Measurements from ENCODE around the gene RCC1.
"Not testable (repeated sequence)": the region's sequence is repeated elsewhere in the genome, so short reads cannot be mapped to it uniquely, and the experiment has no call there.

Gene RCC1

DNA sequence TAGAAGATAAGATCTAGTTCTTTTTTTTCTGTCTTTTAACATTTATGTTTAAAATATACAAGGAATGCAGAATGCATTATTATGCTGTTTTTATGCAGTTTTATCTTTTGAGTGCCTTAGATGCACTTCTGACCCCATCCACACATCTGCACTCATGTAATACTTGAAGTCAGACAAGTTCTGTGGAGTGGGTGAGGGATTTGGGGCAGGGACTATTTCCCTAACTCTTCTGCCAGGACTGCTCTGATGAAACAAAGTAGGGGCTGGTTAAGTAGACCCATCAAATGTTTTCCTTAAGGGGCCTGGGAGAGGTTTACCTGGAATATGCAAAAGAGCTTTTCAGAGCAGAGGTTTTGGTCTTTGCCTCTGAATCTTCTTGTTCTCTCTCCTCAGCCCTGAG is 58.5 kb downstream of the RCC1 start:
- FAIRE-seq (no peak), DNase-seq (ENCODE audit: insufficient read length) (no peak)
- TF ChIP-seq TAF1 (IDR thresholded peaks at IDR 0.05; ENCODE audit: borderline replicate concordance, low read depth, low read length) (no peak), POLR2A (IDR thresholded peaks at IDR 0.05; ENCODE audit: low read depth, low read length) (no peak), POLR2AphosphoS5 (IDR thresholded peaks at IDR 0.05; ENCODE audit: low read depth, low read length) (no peak)

DNA sequence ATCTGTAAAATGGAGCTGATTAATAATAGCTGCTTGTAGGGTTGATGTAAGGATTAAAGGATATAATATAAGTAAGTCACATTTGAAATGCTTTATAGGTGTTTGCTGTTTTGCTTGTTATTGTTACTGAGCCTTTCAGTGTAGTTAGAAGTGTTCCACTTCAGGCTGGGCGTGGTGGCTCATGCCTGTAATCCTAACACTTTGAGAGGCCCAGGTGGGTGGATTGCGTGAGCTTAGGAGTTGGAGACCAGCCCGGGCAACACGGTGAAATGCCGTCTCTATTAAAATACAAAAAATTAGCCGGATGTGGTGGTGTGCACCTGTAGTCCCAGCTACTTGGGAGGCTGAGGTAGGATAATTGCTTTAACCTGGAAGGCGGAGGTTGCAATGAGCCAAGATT is 59.2 kb downstream of the RCC1 start:
- TF ChIP-seq POLR2A (IDR thresholded peaks at IDR 0.05; ENCODE audit: low read depth, low read length): no peak
- no peak for TF ChIP-seq TAF1 (IDR thresholded peaks at IDR 0.05; ENCODE audit: borderline replicate concordance, low read depth, low read length)
- FAIRE-seq (no peak), DNase-seq (ENCODE audit: insufficient read length) (no peak)

DNA sequence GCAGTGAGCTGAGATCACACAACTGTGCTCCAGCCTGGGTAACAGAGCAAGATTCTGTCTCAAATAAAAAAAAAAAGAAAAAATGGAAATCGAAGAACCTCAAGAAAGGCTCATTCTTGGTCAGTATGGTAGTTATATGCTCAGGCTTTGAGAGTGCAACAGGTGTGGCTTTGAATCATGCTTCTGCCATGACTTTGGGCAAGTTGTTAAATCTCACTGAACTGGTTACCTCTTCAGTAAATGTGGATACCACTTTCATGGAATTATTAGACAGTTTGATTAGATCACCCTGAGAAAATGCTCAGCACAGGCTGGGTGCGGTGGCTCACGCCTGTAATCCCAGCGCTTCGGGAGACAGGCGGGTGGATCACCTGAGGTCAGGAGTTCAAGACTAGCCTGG is 59.9 kb downstream of the RCC1 start:
- TF ChIP-seq POLR2A (IDR thresholded peaks at IDR 0.05; ENCODE audit: low read depth, low read length): no peak
- no peak for TF ChIP-seq TAF1 (IDR thresholded peaks at IDR 0.05; ENCODE audit: borderline replicate concordance, low read depth, low read length)
- no peak for TF ChIP-seq POLR2AphosphoS5 (IDR thresholded peaks at IDR 0.05; ENCODE audit: low read depth, low read length)
- FAIRE-seq: no peak
- no peak for DNase-seq (ENCODE audit: insufficient read length)

DNA sequence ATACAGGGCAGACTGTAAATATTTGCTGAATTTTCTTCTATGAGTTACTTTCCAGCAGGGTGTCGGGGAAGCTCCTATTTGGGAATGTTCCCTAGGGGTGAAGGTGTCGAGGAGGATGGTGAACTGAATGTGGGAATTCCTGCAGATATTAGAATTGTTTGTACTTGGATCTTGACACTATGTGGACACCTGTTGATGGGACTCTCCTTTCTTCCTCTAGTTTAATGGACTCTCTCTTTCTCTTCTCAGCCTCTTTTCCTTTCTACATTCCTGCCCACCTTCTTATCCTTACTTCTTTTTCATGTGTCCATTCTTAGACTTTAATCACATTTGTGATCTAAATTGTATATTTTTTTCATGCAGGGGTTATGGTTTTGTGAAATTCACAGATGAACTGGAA is 61.1 kb downstream of the RCC1 start:
- FAIRE-seq (no peak), DNase-seq (ENCODE audit: insufficient read length) (no peak)
- TF ChIP-seq POLR2A (IDR thresholded peaks at IDR 0.05; ENCODE audit: low read depth, low read length) (no peak), POLR2AphosphoS5 (IDR thresholded peaks at IDR 0.05; ENCODE audit: low read depth, low read length) (no peak), TAF1 (IDR thresholded peaks at IDR 0.05; ENCODE audit: borderline replicate concordance, low read depth, low read length) (no peak)

DNA sequence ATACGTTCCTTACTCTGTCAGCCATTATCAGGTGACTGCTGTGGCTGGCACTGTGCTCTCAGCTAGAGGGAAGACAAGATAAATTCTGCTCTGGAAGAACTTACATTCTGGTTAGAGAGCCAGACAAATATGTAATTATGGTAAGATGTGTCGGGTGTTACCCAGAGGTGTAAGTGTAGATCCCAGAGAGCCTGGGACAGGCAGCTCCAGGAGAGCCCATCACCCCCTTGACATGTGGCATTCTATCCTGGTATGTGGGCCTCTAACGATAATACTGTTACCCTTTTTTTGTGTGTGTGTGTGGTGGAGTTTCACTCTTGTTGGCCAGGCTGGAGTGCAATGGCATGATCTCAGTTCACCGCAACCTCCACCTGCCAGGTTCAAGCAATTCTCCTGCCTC is 66.1 kb downstream of the RCC1 start:
- no peak for FAIRE-seq
- TF ChIP-seq TAF1 (IDR thresholded peaks at IDR 0.05; ENCODE audit: borderline replicate concordance, low read depth, low read length) (no peak), POLR2AphosphoS5 (IDR thresholded peaks at IDR 0.05; ENCODE audit: low read depth, low read length) (no peak), POLR2A (IDR thresholded peaks at IDR 0.05; ENCODE audit: low read depth, low read length) (no peak)
- DNase-seq (ENCODE audit: insufficient read length): no peak

DNA sequence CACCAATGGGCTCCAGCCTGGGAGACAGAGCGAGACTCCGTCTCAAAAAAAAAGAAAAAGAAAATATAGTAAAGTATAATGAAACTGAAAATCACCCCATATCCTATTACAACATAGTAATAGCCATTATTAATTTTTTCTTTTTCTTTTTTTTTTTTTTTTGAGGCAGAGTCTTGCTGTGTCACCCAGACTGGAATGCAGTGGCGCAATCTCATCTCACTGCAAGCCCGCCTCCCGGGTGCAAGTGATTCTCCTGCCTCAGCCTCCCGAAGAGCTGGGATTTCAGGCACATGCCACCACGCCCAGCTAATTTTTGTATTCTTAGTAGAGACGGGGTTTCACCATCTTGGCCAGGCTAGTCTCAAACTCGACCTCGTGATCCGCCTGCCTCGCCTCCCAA is 67.0 kb downstream of the RCC1 start:
- not testable (repeated sequence) for FAIRE-seq; DNase-seq (ENCODE audit: insufficient read length)

DNA sequence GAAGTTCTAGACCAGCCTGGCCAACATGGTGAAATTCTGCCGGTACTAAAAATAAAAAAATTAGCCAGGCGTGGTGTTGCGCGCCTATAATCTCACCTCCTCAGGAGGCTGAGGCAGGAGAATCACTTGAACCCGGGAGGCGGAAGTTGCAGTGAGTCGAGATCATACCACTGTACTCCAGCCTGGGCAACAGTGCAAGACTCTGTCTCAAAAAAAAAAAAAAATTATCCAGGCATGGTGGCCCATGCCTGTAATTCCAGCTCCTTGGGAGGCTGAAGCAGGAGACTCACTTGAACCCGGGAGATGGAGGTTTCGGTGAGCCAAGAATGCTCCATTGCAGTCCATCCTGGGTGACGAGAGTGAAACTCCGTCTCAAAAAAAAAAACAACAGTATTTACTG is 67.7 kb downstream of the RCC1 start:
- FAIRE-seq (no peak), DNase-seq (ENCODE audit: insufficient read length) (no peak)
- TF ChIP-seq TAF1 (IDR thresholded peaks at IDR 0.05; ENCODE audit: borderline replicate concordance, low read depth, low read length) (no peak), POLR2A (IDR thresholded peaks at IDR 0.05; ENCODE audit: low read depth, low read length) (no peak), POLR2AphosphoS5 (IDR thresholded peaks at IDR 0.05; ENCODE audit: low read depth, low read length) (no peak)

DNA sequence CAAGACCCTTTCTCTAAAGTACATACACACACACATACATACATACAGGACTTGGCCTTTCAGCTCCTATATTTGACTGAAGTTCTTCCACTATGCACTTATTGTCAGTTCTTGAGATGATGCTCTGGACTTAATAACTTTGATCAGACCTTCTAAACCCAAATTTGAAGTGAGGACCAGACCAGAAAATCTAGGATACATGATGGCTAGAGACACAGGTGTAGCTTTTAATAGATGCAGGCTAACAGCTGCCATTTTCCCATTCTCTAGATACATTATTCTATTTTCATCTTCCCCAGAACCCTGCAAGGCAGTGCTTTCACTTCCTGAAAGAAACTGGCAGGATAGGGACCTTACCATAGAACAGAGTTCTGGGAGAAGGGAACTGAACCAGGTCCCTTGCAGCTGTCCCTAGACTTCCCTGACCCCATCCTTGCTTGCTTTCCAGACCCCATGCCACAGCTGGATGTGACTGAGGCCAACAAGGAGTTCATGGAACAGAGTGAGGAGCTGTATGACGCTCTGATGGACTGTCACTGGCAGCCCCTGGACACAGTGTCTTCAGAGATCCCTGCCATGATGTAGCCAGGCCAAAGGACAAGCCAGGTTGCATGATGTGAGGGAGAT is 71.3 kb downstream of the RCC1 start:
- peak; percentile 30 for TF ChIP-seq POLR2A (IDR thresholded peaks at IDR 0.05; ENCODE audit: low read depth, low read length)
- peak; percentile 80 for TF ChIP-seq POLR2AphosphoS5 (IDR thresholded peaks at IDR 0.05; ENCODE audit: low read depth, low read length)
- TF ChIP-seq TAF1 (IDR thresholded peaks at IDR 0.05; ENCODE audit: borderline replicate concordance, low read depth, low read length): no peak
- DNase-seq (ENCODE audit: insufficient read length) (no peak), FAIRE-seq (no peak)

DNA sequence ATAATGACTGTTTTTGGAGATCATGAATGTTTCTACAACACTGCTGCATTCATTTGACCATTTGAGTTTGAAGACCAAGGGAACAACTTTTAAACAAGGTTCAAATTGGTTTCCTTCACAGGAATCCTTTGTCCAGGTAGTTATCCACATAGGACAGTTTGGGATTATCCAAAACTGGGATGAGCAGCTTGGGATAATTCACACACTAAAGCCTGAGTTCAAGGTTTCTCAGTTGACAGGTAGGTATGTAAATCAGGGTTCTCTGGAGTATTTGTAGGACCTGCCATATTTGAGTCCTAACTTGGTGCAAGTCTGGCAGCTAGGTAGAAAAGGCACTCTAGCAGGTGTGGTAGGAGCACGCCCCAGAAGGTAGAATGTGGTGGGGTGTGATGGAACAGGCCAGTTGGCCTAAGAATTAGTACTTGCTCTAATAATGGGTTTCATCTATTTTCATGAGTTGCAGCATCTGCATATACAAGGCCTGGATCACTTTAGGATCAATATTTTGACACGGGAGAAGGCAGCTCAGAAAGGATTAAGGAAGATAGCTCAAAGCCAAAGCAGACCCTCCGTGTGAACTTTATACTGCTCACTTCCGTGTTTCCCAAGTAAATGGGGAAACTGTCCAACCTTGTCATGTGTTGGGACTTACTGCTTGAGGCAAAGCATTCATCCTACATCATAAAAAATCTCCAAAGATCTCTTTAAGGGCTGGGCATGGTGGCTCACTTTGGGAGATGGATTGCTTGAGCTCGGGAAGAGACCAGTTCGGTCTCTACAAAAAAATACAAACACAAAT is 72.1 kb downstream of the RCC1 start:
- DNase-seq (ENCODE audit: insufficient read length): no peak
- no peak for FAIRE-seq
- TF ChIP-seq POLR2A (IDR thresholded peaks at IDR 0.05; ENCODE audit: low read depth, low read length): no peak; the same call in 1 of the 2 replicates
- peak; percentile 71; the same call in 1 of the 2 replicates for TF ChIP-seq POLR2AphosphoS5 (IDR thresholded peaks at IDR 0.05; ENCODE audit: low read depth, low read length)

DNA sequence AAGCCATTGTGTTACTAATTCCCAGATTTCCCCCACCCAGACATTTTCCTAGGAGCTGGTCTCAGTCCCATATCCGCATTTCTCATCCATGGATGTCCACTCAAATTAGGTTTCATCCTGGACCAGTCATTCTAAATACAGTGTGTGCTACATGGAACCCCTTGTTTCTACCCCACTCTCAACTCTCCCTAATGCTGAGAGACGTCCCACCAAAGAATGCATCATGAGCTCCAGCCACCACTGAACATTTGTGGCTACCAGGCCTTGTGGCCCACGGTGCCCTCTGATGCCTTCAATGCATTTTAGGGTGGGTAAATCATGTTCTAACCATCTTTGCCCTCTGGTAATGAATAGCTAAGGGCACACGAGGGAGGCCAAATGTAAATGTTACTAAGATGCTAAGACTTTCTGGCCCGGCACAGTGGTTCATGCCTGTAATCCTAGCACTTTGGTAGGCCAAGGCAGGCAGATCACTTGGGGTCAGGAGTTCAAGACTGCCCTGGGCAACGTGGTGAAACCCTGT is 72.9 kb downstream of the RCC1 start:
- no peak; the same call in 1 of the 2 replicates for TF ChIP-seq POLR2AphosphoS5 (IDR thresholded peaks at IDR 0.05; ENCODE audit: low read depth, low read length)
- TF ChIP-seq TAF1 (IDR thresholded peaks at IDR 0.05; ENCODE audit: borderline replicate concordance, low read depth, low read length): no peak
- no peak; the same call in 1 of the 2 replicates for TF ChIP-seq POLR2A (IDR thresholded peaks at IDR 0.05; ENCODE audit: low read depth, low read length)
- DNase-seq (ENCODE audit: insufficient read length) (no peak), FAIRE-seq (no peak)

DNA sequence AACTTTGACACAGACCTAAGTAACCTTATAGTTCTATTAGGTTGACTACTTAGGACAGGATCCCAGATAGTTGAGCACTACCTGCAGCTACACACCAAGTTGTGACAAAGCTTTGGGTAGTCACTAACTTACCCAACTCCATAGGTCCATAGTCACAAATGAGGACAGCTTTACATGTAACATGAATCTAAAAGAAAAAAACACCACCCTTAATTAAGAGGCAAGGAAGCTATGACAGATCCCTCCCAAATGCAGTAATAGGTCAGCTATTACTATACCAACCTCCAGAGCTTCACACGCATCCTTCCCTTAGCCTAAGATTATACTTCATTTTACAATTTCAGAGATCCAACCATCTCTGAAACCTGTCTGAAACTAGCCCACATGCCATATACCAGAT is 73.6 kb downstream of the RCC1 start:
- FAIRE-seq (no peak), DNase-seq (ENCODE audit: insufficient read length) (no peak)
- no peak for TF ChIP-seq TAF1 (IDR thresholded peaks at IDR 0.05; ENCODE audit: borderline replicate concordance, low read depth, low read length)
- TF ChIP-seq POLR2AphosphoS5 (IDR thresholded peaks at IDR 0.05; ENCODE audit: low read depth, low read length): 0 out of 2 replicates have a peak, but pooled peaks have one; percentile 48
